ENCODE results near the gene SNX5. TPM values are rescaled to one million over a fixed set of nuclear protein-coding genes. Genes with fewer than 3 reads are reported as not detected.

SNX5 gene
- total and polyA plus RNA-seq, 2 of the 8 experiments (the other 6 are each of a cell fraction or from before 2014, with no cell fraction given): 155 to 194 TPM

DNA sequence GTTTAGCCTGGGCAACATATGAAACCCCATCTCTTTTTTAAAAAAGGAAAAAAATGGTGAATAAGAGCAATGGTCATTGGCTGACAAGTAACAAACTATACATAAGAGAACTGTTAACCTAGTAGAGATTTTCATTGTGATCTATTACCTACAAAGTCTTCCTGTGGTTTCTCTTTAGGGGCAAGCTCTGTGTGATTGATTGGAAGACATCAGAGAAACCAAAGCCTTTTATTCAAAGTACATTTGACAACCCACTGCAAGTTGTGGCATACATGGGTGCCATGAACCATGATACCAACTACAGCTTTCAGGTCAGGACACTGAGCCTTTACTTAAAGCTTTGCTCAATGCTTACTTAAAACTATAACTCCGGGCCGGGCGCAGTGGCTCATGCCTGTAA, 19.4 kb upstream of the SNX5 start (continued):
- TF ChIP-seq BCL11A (IDR thresholded peaks at IDR 0.05; ENCODE audit: low read depth in 2 of 2, low read length in 2 of 2) (no peak), GTF2F1 (IDR thresholded peaks at IDR 0.05; ENCODE audit: borderline replicate concordance, low read depth, low read length) (no peak), EGR1 (IDR thresholded peaks at IDR 0.05; ENCODE audit: borderline replicate concordance, low read depth, low read length) (no peak)
